Neural cell (in vitro differentiated cells): ENCODE measurements around the gene HELZ. TPM values are rescaled to one million over a fixed set of nuclear protein-coding genes. Genes with fewer than 3 reads are reported as not detected.

Experiments
- H2AFZ ChIP-seq: fragments of 200-600, 300-800 bp; sonication (generic), shearing (Covaris generic); 2 replicates; pipeline ENCODE4 v1.6.0; 2014; ENCODE audit warnings: low read depth, mild to moderate bottlenecking, antibody characterized with exemption, low read length, moderate library complexity
- H3F3A ChIP-seq: fragments of 200-600 bp; shearing (Covaris generic); 2 replicates; pipeline ENCODE4 v1.6.1; 2016; ENCODE audit warnings: mild to moderate bottlenecking, moderate library complexity, mixed read lengths, antibody characterized with exemption, low read length; ENCODE audit not compliant: insufficient read depth, poor library complexity, severe bottlenecking
- H3K27ac ChIP-seq: fragments of 200-600, 300-800 bp; sonication (generic), shearing (Covaris generic); 2 replicates; pipeline ENCODE4 v1.5.1; 2014; ENCODE audit warnings: mild to moderate bottlenecking, low read length, moderate library complexity
- H3K27me3 ChIP-seq: fragments of 300-800, 200-600 bp; sonication (generic), shearing (Covaris generic); 2 replicates; pipeline ENCODE4 v1.6.0; 2014; ENCODE audit warnings: mild to moderate bottlenecking, low read depth, low read length, moderate library complexity; ENCODE audit not compliant: insufficient read depth
- H3K36me3 ChIP-seq: fragments of 300-800, 200-600 bp; sonication (generic), shearing (Covaris generic); 2 replicates; pipeline ENCODE4 v1.5.1; 2014; ENCODE audit warnings: mild to moderate bottlenecking, antibody characterized with exemption, low read length, moderate library complexity; ENCODE audit not compliant: insufficient read depth
- H3K4me2 ChIP-seq: fragments of 300-800, 200-600 bp; sonication (generic), shearing (Covaris generic); 2 replicates; pipeline ENCODE4 v1.6.0; 2014; ENCODE audit warnings: mild to moderate bottlenecking, low read length
- H3K4me3 ChIP-seq: fragments of 300-800, 200-600 bp; sonication (generic), shearing (Covaris generic); 2 replicates; pipeline ENCODE4 v1.5.1; 2014; ENCODE audit warnings: mild to moderate bottlenecking, low read length, moderate library complexity
- H3K79me2 ChIP-seq: fragments of 200-600 bp; shearing (Covaris generic); replicated peaks from 2 replicates; pipeline ENCODE4 v1.6.0; 2014; ENCODE audit warnings: mild to moderate bottlenecking, low read length, moderate library complexity; ENCODE audit not compliant: insufficient read depth
- H3K9ac ChIP-seq: fragments of 300-800, 200-600 bp; sonication (generic), shearing (Covaris generic); 2 replicates; pipeline ENCODE4 v1.6.1; 2016; ENCODE audit warnings: mild to moderate bottlenecking, low read length, mixed read lengths
- H3K9me2 ChIP-seq: fragments of 200-600 bp; shearing (Covaris generic); 2 replicates; pipeline ENCODE4 v1.6.1; 2016; ENCODE audit warnings: mild to moderate bottlenecking, low read length, mixed read lengths; ENCODE audit not compliant: insufficient read depth
- H3K9me3 ChIP-seq: fragments of 200-600, 300-800 bp; sonication (generic), shearing (Covaris generic); 2 replicates; pipeline ENCODE4 v1.6.1; 2016; ENCODE audit warnings: mild to moderate bottlenecking, mixed run types, low read length, moderate library complexity, mixed read lengths
- H4K20me1 ChIP-seq: fragments of 200-600 bp; shearing (Covaris generic); 2 replicates; pipeline ENCODE4 v1.6.1; 2016; ENCODE audit warnings: mild to moderate bottlenecking, mixed run types; ENCODE audit not compliant: insufficient read depth
- CTCF ChIP-seq: fragments of 450-650 bp; IDR thresholded peaks from 2 replicates; pipeline ENCODE4 v1.5.1; 2014; ENCODE audit warnings: antibody characterized with exemption, mild to moderate bottlenecking, moderate library complexity; ENCODE audit not compliant: poor library complexity, severe bottlenecking
- EP300 ChIP-seq: fragments of 450-650 bp; conservative IDR thresholded peaks from 2 replicates; pipeline ENCODE4 v1.6.1; 2014; ENCODE audit warnings: antibody characterized with exemption, mild to moderate bottlenecking, moderate library complexity; ENCODE audit not compliant: poor library complexity, severe bottlenecking
- EZH2 ChIP-seq: fragments of 200-600, 300-800 bp; shearing (Covaris generic), sonication (generic); IDR thresholded peaks from 2 replicates; pipeline ENCODE4 v1.6.1; 2014; ENCODE audit warnings: antibody characterized with exemption, low read length, borderline replicate concordance, mild to moderate bottlenecking; ENCODE audit not compliant: insufficient read depth, poor library complexity, severe bottlenecking
- MXI1 ChIP-seq: fragments of 450-650 bp; conservative IDR thresholded peaks from 2 replicates; pipeline ENCODE4 v1.6.1; 2014; ENCODE audit warnings: antibody characterized with exemption, mild to moderate bottlenecking; ENCODE audit not compliant: poor library complexity, severe bottlenecking
- POLR2AphosphoS5 ChIP-seq: IDR thresholded peaks from 2 replicates; pipeline ENCODE4 v1.6.1; 2012
- RAD21 ChIP-seq: fragments of 450-650 bp; conservative IDR thresholded peaks from 2 replicates; pipeline ENCODE4 v1.6.1; 2014; ENCODE audit warnings: antibody characterized with exemption, mild to moderate bottlenecking, moderate library complexity
- REST ChIP-seq: IDR thresholded peaks from 2 replicates; pipeline ENCODE4 v1.6.1; 2012; ENCODE audit warnings: borderline replicate concordance
- SMC3 ChIP-seq: fragments of 450-650 bp; conservative IDR thresholded peaks from 2 replicates; pipeline ENCODE4 v1.6.1; 2014; ENCODE audit warnings: antibody characterized with exemption, mild to moderate bottlenecking, moderate library complexity; ENCODE audit not compliant: poor library complexity
- TAF1 ChIP-seq: IDR thresholded peaks from 2 replicates; pipeline ENCODE4 v1.6.1; 2012; ENCODE audit warnings: low read depth
- polyA plus RNA-seq: library from polyadenylated mRNA; depleted of rRNA; stranded (reverse); fragments of >200 nt; gene quantifications from 2 replicates; pipeline ENCODE4 v1.2.3, GENCODE V29; 2014

The HELZ gene
- polyA plus RNA-seq, 1 donor from 2014 or later = 11.7 TPM

GRCh38 chr17:67229109-67229955 is 15.7 kb downstream of the HELZ start:
- Histone ChIP-seq H3K36me3 (no peaks in the 10 kb centered on the region), H3K9ac (no peak overlapping the region), H4K20me1 (no peaks in the 10 kb centered on the region), H3F3A (no peaks in the 10 kb centered on the region), H3K27ac (no peak overlapping the region), H3K4me3 (no peak overlapping the region), H2AFZ (no peak overlapping the region), H3K9me3 (no peaks in the 10 kb centered on the region), H3K27me3 (no peaks in the 10 kb centered on the region), H3K4me2 (no peak overlapping the region), H3K79me2 (peaks cover 4% of the 10 kb centered on the region), H3K9me2 (no peaks in the 10 kb centered on the region)
- TF ChIP-seq SMC3 (no peak), EP300 (no peak), MXI1 (no peak), POLR2AphosphoS5 (no peak), REST (no peak), EZH2 (no peak), RAD21 (no peak), TAF1 (no peak), CTCF (no peak)

GRCh38 chr17:67227488-67227887 is 17.5 kb downstream of the HELZ start:
- H3K27ac ChIP-seq = no peak overlapping the region
- no peak overlapping the region for H3K9ac ChIP-seq
- H3K36me3 ChIP-seq = no peaks in the 10 kb centered on the region
- no peaks in the 10 kb centered on the region for H3K9me3 ChIP-seq
- no peaks in the 10 kb centered on the region for H3K9me2 ChIP-seq
- H3K4me3 ChIP-seq = no peak overlapping the region
- no peaks in the 10 kb centered on the region for H3K27me3 ChIP-seq
- H2AFZ ChIP-seq = no peak overlapping the region
- H3K4me2 ChIP-seq = no peak overlapping the region
- no peaks in the 10 kb centered on the region for H3F3A ChIP-seq
- no peaks in the 10 kb centered on the region for H4K20me1 ChIP-seq
- peaks cover 8% of the 10 kb centered on the region for H3K79me2 ChIP-seq
- TF ChIP-seq REST (no peak), POLR2AphosphoS5 (no peak), MXI1 (no peak), SMC3 (no peak), EZH2 (no peak), RAD21 (no peak), CTCF (no peak), EP300 (no peak), TAF1 (no peak)
